OCI-LY1 (cell line): Measurements from ENCODE around the gene TM7SF3.

ENCODE experiments used
- H2AFZ ChIP-seq: fragments of 200-600 bp; sonication (generic), shearing (Covaris generic); 2 replicates; pipeline ENCODE4 v1.6.0; 2014; ENCODE audit warnings: antibody characterized with exemption, mild to moderate bottlenecking, low read length
- H3F3A ChIP-seq: fragments of 200-600 bp; sonication (generic), shearing (Covaris generic); 2 replicates; pipeline ENCODE4 v1.6.0; 2014; ENCODE audit warnings: mild to moderate bottlenecking, antibody characterized with exemption, low read length, moderate library complexity; ENCODE audit not compliant: insufficient read depth
- H3K27ac ChIP-seq: fragments of 200-600 bp; sonication (generic); 2 replicates; pipeline ENCODE4 v1.5.1; 2014; ENCODE audit warnings: low read length, mixed run types, mild to moderate bottlenecking, low read depth; ENCODE audit not compliant: poor library complexity, severe bottlenecking
- H3K27me3 ChIP-seq: fragments of 200-600 bp; sonication (generic); 2 replicates; pipeline ENCODE4 v1.6.0; 2014; ENCODE audit warnings: antibody characterized with exemption, mild to moderate bottlenecking, low read length, moderate library complexity; ENCODE audit not compliant: insufficient read depth
- H3K36me3 ChIP-seq: fragments of 200-600 bp; sonication (generic); 2 replicates; pipeline ENCODE4 v1.6.1; 2014; ENCODE audit warnings: mild to moderate bottlenecking, antibody characterized with exemption, low read length, moderate library complexity, mixed read lengths; ENCODE audit not compliant: insufficient read depth
- H3K4me1 ChIP-seq: fragments of 200-600 bp; sonication (generic); 2 replicates; pipeline ENCODE4 v1.5.1; 2014; ENCODE audit warnings: mild to moderate bottlenecking, low read length, moderate library complexity; ENCODE audit not compliant: insufficient read depth, severe bottlenecking
- H3K4me2 ChIP-seq: fragments of 200-600 bp; sonication (generic), shearing (Covaris generic); 2 replicates; pipeline ENCODE4 v1.6.1; 2014; ENCODE audit warnings: low read length
- H3K4me3 ChIP-seq: fragments of 200-600 bp; sonication (generic); 2 replicates; pipeline ENCODE4 v1.5.1; 2014; ENCODE audit warnings: low read length, low read depth, mild to moderate bottlenecking, mixed read lengths; ENCODE audit not compliant: poor library complexity, severe bottlenecking
- H3K79me2 ChIP-seq: fragments of 200-600 bp; shearing (Covaris generic); 2 replicates; pipeline ENCODE4 v1.6.1; 2016; ENCODE audit warnings: mixed run types, low read length, mixed read lengths; ENCODE audit not compliant: insufficient read depth
- H3K9ac ChIP-seq: fragments of 200-600 bp; sonication (generic), shearing (Covaris generic); 2 replicates; pipeline ENCODE4 v1.6.1; 2014; ENCODE audit warnings: mild to moderate bottlenecking, low read length, mixed read lengths
- H3K9me2 ChIP-seq: fragments of 200-600 bp; sonication (generic), shearing (Covaris generic); 2 replicates; pipeline ENCODE4 v1.6.1; 2014; ENCODE audit warnings: low read depth, mild to moderate bottlenecking, low read length, mixed read lengths
- H3K9me3 ChIP-seq: fragments of 200-600 bp; shearing (Covaris generic); 2 replicates; pipeline ENCODE4 v1.6.1; 2014; ENCODE audit warnings: low read length, mixed read lengths
- H4K20me1 ChIP-seq: fragments of 200-600 bp; sonication (generic), shearing (Covaris generic); 2 replicates; pipeline ENCODE4 v1.6.0; 2016; ENCODE audit warnings: mild to moderate bottlenecking, low read length; ENCODE audit not compliant: insufficient read depth
- CTCF ChIP-seq: fragments of 200-600 bp; sonication (generic), shearing (Covaris generic); IDR thresholded peaks from 2 replicates; pipeline ENCODE4 v1.5.1; 2017; ENCODE audit warnings: mild to moderate bottlenecking, antibody characterized with exemption, low read length, moderate library complexity, mixed read lengths
- EZH2 ChIP-seq: fragments of 200-600 bp; sonication (generic), shearing (Covaris generic); IDR thresholded peaks from 2 replicates; pipeline ENCODE4 v1.8.0; 2017; ENCODE audit warnings: borderline replicate concordance, mixed run types, mild to moderate bottlenecking, antibody characterized with exemption, low read length, moderate library complexity, mixed read lengths

Gene TM7SF3

GRCh38 chr12:26938701-26939062, 75.5 kb downstream of the TM7SF3 start:
- no peaks in the 10 kb centered on the region for H3K27me3 ChIP-seq
- H3K36me3 ChIP-seq = peaks cover 28% of the 10 kb centered on the region
- peak overlapping the region; percentile 78 for H3K27ac ChIP-seq
- peak overlapping the region; percentile 94 for H3K9ac ChIP-seq
- peak overlapping the region; percentile 90 for H3K4me3 ChIP-seq
- peaks cover 65% of the 10 kb centered on the region for H3K4me1 ChIP-seq
- peak overlapping the region; percentile 82 for H3K4me2 ChIP-seq
- H2AFZ ChIP-seq = no peak overlapping the region
- H3K9me3 ChIP-seq = no peaks in the 10 kb centered on the region
- TF ChIP-seq EZH2 (no peak), CTCF (no peak)
- H3K9me2 ChIP-seq = no peaks in the 10 kb centered on the region
- peaks cover 88% of the 10 kb centered on the region for H3K79me2 ChIP-seq
- 0 out of 2 replicates have a peak, but pooled peaks cover 3% of the 10 kb centered on the region for H3F3A ChIP-seq
- no peaks in the 10 kb centered on the region for H4K20me1 ChIP-seq

GRCh38 chr12:26937863-26938700, 76.1 kb downstream of the TM7SF3 start, which contains the start of the genes FGFR1OP2 and INTS13:
TSS of gene FGFR1OP2 (plus strand) at chr12:26938470. CDS start at chr12:26954159, 15,689 bp downstream.
TSS of gene INTS13 (minus strand) at chr12:26937981. CDS start at chr12:26936803, 1,178 bp downstream.
- no peaks in the 10 kb centered on the region for H3K27me3 ChIP-seq
- H3K9me3 ChIP-seq = no peaks in the 10 kb centered on the region
- 0 out of 2 replicates have a peak, but pooled peaks cover 3% of the 10 kb centered on the region for H3F3A ChIP-seq
- H3K4me2 ChIP-seq = peak within 1 kb of the TSS; percentile 82
- H3K4me3 ChIP-seq = peak within 1 kb of the TSS; percentile 90
- no peaks in the 10 kb centered on the region for H3K9me2 ChIP-seq
- peaks cover 63% of the 10 kb centered on the region for H3K4me1 ChIP-seq
- no peaks in the 10 kb centered on the region for H4K20me1 ChIP-seq
- peaks cover 82% of the 10 kb centered on the region for H3K79me2 ChIP-seq
- H2AFZ ChIP-seq = no peak within 1 kb of the TSS
- peak within 1 kb of the TSS; percentile 94 for H3K9ac ChIP-seq
- TF ChIP-seq EZH2 (no peak), CTCF (no peak)
- H3K36me3 ChIP-seq = peaks cover 29% of the 10 kb centered on the region
- peak within 1 kb of the TSS; percentile 78 for H3K27ac ChIP-seq

GRCh38 chr12:26937443-26937862, 76.7 kb downstream of the TM7SF3 start:
- peak overlapping the region; percentile 94 for H3K9ac ChIP-seq
- H3K9me3 ChIP-seq = no peaks in the 10 kb centered on the region
- H3K4me1 ChIP-seq = peaks cover 57% of the 10 kb centered on the region
- peaks cover 76% of the 10 kb centered on the region for H3K79me2 ChIP-seq
- no peaks in the 10 kb centered on the region for H3K27me3 ChIP-seq
- TF ChIP-seq CTCF (no peak), EZH2 (no peak)
- H3K4me3 ChIP-seq = peak overlapping the region; percentile 90
- H3F3A ChIP-seq = 0 out of 2 replicates have a peak, but pooled peaks cover 3% of the 10 kb centered on the region
- no peak overlapping the region for H2AFZ ChIP-seq
- peak overlapping the region; percentile 82 for H3K4me2 ChIP-seq
- peak overlapping the region; percentile 78 for H3K27ac ChIP-seq
- no peaks in the 10 kb centered on the region for H3K9me2 ChIP-seq
- H3K36me3 ChIP-seq = peaks cover 35% of the 10 kb centered on the region
- H4K20me1 ChIP-seq = no peaks in the 10 kb centered on the region
